ENCODE measurements around the gene ECE1. TPM values are rescaled to one million over a fixed set of nuclear protein-coding genes. Genes with fewer than 3 reads are reported as not detected.

The ECE1 gene
- total and polyA plus RNA-seq, 2 of the 13 experiments (the other 11 are each of a cell fraction or from before 2014, with no cell fraction given) = 13.5 to 21.2 TPM

GRCh38 chr1:21329209-21329844, 39.1 kb upstream of the ECE1 start (continued):
- TF ChIP-seq FOXP4 (CRISPR knock-in tag; IDR thresholded peaks at IDR 0.05) = peak; percentile 87
- TF ChIP-seq KDM5B (CRISPR knock-in tag; IDR thresholded peaks at IDR 0.05; ENCODE audit: borderline replicate concordance) = no peak
- TF ChIP-seq NR2F2 (IDR thresholded peaks at IDR 0.05; ENCODE audit: borderline replicate concordance, low read depth) = peak; percentile 82; the same call in 1 of the 2 replicates
- no peak for TF ChIP-seq GLMP (CRISPR knock-in tag; IDR thresholded peaks at IDR 0.05; ENCODE audit: borderline replicate concordance)
- peak; percentile 97; the same call in 1 of the 2 replicates for TF ChIP-seq HOXA9 (CRISPR knock-in tag; IDR thresholded peaks at IDR 0.05; ENCODE audit: borderline replicate concordance)
- peak; percentile 78; the same call in 1 of the 2 replicates for TF ChIP-seq ZBTB34 (CRISPR knock-in tag; IDR thresholded peaks at IDR 0.05)
- TF ChIP-seq ZNF629 (CRISPR knock-in tag; conservative IDR thresholded peaks at IDR 0.05) = 0 out of 2 replicates have a peak, but pooled peaks have one; percentile 35
- TF ChIP-seq SIN3B (IDR thresholded peaks at IDR 0.05; ENCODE audit: low read length) = no peak
- TF ChIP-seq BCL6 (CRISPR knock-in tag; IDR thresholded peaks at IDR 0.05) = peak; percentile 75
- TF ChIP-seq CCDC6 (CRISPR knock-in tag; IDR thresholded peaks at IDR 0.05) = peak; percentile 82
- peak; percentile 81 for TF ChIP-seq ZSCAN9 (CRISPR knock-in tag; IDR thresholded peaks at IDR 0.05; ENCODE audit: borderline replicate concordance)
- TF ChIP-seq RFXAP (CRISPR knock-in tag; IDR thresholded peaks at IDR 0.05; ENCODE audit: borderline replicate concordance) = peak; percentile 43; the same call in 1 of the 2 replicates
- TF ChIP-seq ZNF34 (CRISPR knock-in tag; IDR thresholded peaks at IDR 0.05; ENCODE audit: borderline replicate concordance) = no peak
- peak; percentile 23; the same call in 1 of the 2 replicates for TF ChIP-seq ZBTB1 (CRISPR knock-in tag; IDR thresholded peaks at IDR 0.05; ENCODE audit: borderline replicate concordance)
- TF ChIP-seq ZBTB3 (CRISPR knock-in tag; IDR thresholded peaks at IDR 0.05; ENCODE audit: borderline replicate concordance, low read depth) = no peak
- TF ChIP-seq SKI (IDR thresholded peaks at IDR 0.05; ENCODE audit: partially characterized antibody) = peak; percentile 87
- peak; percentile 63; the same call in 1 of the 2 replicates for TF ChIP-seq ZNF12 (CRISPR knock-in tag; IDR thresholded peaks at IDR 0.05)
- no peak for TF ChIP-seq ZNF549 (CRISPR knock-in tag; IDR thresholded peaks at IDR 0.05)
- no peak for TF ChIP-seq ZNF577 (CRISPR knock-in tag; IDR thresholded peaks at IDR 0.05; ENCODE audit: borderline replicate concordance, low read depth)
- TF ChIP-seq ZNF205 (CRISPR knock-in tag; IDR thresholded peaks at IDR 0.05) = peak; percentile 50; the same call in 1 of the 2 replicates
- no peak; the same call in 1 of the 2 replicates for TF ChIP-seq TSC22D2 (CRISPR knock-in tag; IDR thresholded peaks at IDR 0.05; ENCODE audit: borderline replicate concordance)
- TF ChIP-seq DRAP1 (CRISPR knock-in tag; IDR thresholded peaks at IDR 0.05) = peak; percentile 68
- TF ChIP-seq TEAD3 (CRISPR knock-in tag; optimal IDR thresholded peaks at IDR 0.05; ENCODE audit: borderline replicate concordance) = peak; percentile 84
- peak; percentile 80; the same call in 1 of the 2 replicates for TF ChIP-seq ATF2 (CRISPR knock-in tag; IDR thresholded peaks at IDR 0.05)

Measured in HepG2 (cell line).